HCEC 1CT (cell line): ENCODE measurements around the gene ASB2.

ENCODE experiments used
- DNase-seq: peaks from one replicate; pipeline ENCODE4 v3.0.0-alpha.2; 2017

Gene ASB2

DNA sequence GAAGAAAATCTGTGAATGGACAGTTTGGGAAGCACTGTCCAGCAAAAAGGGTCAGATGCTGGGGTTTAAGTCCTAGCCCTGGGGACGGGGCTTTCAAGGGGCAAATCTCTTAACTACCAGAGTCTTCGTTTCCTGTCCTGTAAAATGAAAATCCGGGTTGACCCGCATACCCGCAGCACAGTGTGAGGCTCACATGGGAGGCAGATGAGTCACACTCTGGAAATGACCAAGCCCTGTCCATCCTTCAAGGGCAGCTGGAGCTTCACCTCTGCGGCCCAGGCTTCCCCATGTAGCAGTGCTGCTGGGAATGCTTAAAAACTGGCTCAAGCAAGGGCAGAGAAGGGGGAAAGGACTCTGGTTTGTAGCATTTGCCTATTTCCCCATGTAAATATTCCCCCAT is 30.3 kb downstream of the ASB2 start:
- peak; percentile 79 for DNase-seq

DNA sequence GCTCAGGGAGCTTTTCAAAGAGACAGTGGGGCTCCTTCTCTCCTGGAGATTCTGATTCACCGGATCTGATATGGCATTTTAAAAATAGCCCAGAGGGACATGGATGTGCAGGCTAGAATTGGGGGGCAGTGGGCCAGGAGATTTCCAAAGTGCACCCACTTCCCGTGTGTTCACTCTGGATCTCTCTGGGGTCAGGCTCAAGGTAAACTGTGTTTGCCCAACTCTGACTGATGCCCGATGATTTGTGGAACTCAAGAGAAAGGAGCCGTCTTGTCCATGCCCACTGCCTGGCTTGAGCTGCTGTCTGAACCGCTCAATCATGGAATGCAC is 31.3 kb downstream of the ASB2 start:
- DNase-seq: no peak

DNA sequence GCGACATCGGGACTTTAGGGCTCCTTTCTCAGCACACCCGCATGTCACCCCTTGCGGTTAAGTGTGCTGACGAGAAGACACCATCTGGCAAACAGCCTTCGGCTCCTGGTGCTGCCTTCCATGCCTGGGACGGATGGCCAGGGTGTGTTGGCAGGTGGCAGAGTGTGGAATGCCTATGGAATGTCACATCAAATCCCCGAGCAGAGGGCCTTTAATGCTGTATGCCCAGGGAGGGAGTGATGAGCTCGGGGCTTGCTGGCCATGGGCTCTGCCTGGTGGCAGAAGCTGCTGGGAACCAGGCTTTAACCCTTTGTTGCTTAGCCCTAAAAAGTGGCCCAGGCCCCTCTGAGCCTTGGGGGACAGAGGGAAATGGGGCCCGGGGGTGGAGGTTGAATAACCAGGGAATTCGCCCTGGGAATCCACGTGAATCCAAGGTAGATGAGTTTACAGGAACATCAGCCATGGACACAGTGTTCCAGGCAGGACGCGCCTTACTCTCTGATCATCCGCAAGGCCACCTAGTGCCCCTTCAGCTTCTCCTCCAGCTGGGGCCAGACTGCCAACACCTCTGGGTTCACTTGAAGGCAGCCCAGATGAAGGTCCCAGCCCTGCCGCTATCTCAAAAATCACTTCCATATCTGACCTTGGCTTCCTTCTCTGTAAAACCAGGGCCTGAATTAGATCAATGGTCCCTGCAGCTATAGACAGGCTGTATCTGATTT is 31.9 kb downstream of the ASB2 start:
- no peak for DNase-seq

DNA sequence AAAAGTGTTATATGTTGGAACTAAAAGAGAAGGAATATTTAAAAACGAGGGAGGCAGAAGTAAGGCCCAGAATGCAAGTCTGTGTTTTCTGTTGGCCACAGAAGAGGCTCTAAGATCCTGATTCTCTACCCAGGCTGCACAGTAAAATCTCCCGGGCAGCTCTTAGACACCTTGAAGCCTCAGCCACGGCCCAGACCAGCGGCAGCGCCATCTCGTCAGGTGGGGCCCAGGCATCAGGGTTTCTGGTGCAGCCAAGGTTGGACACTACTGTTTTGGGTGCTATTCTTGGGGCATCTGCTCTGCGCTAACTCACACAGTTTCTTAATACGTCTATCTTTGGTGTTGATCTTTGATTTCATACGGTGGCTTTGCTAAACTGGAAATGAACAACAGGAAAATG is 32.4 kb downstream of the ASB2 start:
- DNase-seq: no peak

DNA sequence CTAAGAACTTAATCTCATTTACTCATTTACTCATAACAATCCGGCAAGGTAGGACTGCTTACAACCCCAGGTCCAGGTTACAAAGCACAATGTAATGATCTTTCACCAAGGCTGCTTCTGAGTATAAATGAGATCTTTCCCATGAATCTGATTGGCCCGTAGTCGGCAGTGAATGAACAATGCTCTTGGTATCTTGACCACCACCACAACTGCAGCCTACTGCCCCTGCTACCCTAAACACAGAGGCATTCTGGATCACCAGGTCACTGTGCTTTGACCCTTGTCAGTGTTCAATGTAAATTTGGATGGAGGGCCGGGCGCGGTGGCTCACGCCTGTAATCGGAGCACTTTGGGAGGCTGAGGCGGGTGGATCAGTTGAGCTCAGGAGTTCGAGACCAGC is 33.3 kb downstream of the ASB2 start:
- peak; percentile 48 for DNase-seq

DNA sequence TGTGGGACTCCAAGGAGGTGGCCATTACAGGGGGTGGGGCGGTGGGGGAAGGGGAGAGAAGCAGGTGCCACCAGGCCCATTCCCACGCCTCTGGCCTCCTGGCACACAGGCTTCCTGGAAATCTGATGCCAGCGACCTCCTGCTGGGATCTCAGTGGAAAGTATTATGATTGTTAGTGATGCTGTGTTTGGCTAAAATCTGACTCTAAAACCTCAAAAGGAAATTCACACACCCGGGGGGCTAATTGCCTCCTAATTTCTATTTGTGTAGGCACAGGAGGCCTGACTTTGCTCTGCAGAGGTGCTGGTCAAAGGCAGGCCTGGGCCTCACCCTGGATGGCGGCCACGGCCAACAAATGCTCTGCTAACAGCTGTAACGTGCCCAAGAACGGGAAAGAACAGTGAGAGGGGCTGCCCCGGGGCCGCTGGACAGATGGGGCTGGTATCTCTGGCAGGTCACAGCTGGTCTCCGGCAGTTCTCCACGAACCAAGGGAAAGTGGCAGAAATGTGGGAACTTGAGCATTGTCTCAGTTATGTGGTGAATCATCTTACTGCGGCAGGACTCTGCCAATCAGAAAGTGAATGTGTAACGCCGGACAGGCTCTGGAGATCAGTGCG is 35.0 kb downstream of the ASB2 start:
- peak; percentile 32 for DNase-seq

DNA sequence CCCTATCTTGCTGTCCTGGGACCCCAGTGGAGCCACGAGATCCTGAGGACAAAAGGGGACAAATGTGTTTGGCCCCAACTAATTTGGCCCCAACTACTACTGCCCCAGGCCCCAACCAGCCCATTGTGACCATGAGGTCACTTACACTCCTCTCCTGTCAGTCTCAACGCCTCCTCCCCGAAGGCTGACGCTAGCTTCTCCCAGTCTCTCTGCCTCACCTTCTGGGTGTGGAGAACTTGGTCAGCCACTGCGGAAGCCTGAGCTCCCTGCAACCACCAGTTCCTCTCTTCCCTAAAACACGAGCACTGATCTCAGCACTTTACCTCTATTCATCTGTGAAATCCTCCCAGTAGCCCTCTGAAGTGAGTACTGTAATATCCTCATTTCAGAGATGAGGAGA is 35.9 kb downstream of the ASB2 start:
- no peak for DNase-seq

DNA sequence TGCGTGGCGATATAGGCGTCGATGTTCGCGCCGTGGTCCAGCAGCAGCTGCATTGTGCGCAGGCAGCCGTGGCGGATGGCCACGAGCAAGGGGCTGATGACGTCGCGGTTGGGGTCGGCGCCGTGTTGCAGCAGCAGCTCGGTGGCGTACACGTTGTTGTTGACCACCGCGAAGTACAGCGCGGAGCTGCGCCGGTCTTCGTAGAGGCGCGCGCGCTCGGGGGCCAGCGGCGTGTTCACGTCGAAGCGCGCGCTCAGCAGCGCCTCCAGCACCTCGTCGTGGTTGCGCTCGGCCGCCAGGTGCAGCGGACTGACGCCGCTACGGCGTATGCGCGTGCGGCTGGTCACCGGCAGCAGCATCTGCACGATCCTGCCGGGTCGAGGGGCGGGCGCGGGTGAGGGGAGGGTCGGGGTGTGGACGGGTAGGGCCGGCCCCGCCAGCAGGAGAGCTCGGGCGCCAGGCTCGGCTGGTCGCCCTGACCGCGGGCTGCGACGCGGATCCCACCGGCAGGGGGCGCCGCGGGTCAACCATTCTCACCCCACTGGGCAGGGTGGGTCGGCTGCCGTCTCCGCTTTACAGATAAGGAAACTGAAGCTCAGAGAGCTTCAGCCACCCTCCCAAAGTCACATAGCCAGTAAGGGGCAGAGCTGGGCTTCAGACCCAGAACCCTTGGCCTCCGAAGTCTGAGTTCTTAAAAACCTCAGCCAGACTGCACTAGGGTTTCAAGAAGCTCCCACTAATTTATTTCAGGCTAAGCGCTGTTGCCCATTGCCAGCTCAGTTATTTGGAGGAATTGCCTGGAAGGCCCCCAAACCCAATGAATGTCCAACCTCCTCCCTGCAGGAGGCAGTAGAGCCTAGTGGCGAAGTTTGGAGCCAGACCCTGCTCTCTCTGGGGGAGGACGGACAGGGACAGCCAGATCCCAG is 36.8 kb downstream of the ASB2 start:
- DNase-seq: no peak

DNA sequence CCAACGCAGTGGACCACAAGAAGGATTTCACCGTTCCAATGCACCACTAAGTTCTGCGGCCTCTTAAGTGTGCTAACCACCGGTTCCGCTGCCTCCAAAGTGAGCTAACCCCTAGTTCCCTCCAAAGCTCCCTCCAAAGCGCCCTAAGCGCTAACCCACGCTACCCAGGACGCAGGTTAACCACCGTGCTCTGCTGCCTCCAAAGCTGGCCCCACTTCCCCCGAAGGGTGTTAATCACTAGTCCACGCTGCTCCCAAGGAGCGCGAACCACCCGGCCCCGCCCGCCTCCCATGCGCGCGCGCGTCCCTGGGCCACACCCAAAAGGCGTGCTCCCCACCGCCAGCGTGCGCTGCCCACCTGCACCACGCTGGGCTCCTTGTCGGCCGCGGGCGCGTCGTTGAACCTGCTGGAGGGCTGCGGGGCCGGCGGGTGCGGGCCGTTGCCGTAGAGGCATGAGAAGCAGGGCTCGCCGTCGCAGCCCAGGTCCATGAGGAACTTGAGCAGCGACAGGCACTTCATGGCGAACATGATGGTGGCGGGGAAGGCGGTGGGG is 37.5 kb downstream of the ASB2 start:
- DNase-seq: no peak

DNA sequence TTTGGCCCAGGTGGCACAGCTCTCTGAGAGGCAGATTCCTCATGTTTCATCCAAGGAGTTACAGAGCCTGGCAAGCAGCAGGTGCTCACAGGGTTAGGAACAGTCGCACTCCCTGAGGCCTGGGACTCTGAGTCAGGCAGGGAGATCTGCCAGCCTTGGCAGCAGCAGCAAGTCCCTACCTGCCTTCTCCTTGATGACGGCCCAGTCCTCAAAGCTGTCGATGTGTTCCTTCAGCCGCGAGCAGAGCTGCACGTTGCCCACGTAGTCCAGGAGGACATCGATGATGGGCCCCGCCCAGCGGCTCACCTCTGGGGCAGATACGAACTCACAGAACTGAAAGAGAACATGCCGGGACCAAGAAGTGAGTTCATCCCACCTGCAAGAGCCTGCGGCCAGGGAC is 38.9 kb downstream of the ASB2 start:
- no peak for DNase-seq

DNA sequence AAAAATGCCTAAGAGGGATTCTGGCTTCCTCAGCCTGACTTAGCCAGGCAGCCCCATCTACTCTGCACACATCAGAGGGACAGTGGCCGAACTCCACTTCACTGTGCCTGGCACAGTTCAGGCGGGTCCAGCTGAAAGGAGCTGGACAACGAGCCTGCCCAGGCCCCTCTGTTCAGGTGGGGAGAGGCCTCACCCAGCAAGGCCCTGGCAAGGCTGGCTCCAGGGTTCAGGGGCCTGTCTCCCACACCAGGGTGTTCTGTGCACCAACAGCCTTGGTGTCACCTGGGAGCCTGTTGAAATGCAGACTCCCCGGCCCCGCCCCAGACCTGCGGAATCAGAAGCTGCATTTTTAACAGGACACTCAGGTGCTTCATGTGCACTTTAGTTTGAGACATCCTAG is 39.4 kb downstream of the ASB2 start:
- DNase-seq: no peak

DNA sequence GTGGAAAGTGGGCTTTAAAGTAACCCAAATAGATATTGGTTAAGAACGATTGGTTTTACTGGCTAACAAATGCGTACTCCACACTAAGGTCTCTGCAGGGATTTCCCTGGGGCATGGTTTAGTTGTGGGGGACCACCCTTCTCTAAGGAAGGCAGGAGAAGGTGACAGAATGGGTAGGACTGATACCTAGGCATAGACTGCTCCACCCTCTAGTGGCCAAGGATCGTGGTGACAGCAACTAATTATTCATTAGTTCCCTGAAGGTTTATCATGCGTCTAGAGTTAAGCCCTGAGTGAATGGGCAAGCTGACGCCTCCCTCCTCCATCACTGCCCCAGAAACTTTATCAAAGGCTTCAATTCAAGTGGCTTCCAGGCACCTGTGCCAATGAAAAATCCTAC is 40.1 kb downstream of the ASB2 start:
- no peak for DNase-seq

DNA sequence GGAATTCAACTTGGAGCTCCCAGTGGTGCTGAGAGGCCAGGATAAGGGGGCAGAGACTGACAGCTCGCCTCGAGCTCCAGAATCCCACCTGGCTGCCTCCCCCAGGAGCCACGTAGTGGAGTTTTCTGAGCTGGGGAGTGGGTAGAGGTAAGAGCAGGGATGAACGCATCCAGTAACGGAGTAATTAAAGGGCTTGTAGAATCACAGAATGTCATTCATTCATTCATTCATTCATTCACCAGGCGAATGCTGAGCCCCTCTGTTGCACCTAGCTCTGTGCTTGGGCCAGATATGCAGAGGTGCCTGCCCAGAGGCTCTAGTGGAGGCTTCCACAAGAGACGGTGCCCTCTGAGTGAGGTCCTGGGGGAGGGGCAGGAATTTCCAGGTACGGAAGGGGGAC is 41.2 kb downstream of the ASB2 start:
- DNase-seq: no peak

DNA sequence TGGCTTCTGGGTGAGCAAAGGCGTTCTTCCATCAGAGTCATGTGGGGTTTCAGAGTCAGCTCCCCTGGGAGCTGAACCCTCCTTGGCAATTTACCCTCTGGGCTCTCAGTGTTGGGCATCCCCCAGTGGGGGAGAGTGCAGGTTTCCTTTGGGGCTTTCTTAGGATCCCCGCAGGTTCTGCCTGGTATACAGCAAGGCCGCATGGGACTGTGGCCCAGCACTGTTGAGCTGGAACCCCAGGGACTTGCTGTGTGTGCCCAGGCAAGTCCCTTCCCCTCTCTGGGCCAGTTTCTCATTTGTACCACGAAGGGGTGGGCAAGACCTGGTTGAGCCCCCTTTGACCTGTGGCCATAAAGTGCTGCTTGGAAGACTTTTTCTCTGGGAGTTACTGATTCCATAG is 43.7 kb downstream of the ASB2 start:
- no peak for DNase-seq

DNA sequence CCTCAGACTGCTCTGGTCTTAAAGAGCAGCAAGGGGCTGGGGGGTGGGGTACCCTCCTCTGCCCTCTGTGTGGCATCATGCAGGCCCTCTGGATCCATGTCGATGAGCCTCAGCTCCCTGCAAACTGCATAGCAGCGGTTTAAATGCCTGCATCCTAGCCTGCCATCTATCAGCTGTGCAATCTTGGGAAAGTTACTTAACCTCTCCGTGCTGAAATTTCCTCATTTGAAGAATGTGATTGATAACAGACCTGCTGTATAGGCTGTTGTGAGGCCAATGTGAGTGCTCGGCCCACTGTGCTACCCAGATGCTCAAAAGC is 45.4 kb downstream of the ASB2 start:
- no peak for DNase-seq

DNA sequence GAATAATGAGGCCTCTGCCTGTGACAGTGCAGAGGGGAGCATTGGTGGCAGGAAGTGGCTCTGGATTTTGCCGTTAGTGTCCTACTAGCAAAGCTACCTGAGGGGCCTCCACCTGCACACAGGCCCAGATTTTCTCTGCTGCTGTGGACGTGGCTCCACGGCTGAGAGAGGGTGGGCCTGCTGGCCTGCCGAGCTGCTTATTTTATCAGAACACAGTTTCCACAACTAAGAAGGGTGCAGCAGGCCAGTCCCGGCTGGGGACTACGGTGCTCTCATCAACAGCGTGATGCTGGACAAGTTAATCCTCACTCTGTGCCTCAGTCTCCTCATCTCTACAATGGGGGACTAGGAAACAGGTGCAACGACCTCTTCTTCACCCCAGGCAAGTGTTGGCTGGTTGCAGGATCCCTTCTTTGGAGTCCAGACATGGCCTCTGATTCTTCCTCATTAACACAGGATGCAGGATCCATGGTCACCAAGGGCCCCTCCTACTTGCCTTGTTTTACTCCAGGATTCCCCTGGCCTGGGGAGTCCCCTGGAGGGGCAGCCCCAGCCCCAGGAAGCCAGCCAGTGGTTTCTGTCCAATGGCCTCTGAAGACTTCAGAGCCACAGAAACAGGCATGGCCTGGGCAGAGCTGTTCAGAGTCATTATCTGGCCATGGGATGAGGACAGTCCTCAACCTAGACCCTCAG is 45.9 kb downstream of the ASB2 start:
- DNase-seq: no peak

DNA sequence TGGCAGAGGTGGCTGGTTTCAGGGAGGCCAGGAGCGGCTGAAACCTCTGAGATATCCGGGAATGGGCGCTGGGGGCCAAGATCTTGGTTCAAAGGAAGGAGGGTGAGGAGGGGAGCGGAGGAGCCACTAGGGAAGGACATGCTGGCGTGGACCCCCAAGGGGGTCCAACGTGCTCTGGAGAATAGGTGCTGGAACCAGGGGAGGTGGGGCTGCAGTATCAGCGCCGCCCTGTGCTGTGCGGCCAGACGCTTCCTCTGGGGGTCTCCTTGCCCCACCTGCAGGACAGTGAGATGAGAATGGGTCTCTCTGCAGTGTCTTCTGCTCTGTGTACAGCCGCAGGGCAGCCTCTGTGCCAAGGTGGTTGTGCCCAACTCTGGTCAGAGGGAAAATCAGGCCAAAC is 46.7 kb downstream of the ASB2 start:
- no peak for DNase-seq

DNA sequence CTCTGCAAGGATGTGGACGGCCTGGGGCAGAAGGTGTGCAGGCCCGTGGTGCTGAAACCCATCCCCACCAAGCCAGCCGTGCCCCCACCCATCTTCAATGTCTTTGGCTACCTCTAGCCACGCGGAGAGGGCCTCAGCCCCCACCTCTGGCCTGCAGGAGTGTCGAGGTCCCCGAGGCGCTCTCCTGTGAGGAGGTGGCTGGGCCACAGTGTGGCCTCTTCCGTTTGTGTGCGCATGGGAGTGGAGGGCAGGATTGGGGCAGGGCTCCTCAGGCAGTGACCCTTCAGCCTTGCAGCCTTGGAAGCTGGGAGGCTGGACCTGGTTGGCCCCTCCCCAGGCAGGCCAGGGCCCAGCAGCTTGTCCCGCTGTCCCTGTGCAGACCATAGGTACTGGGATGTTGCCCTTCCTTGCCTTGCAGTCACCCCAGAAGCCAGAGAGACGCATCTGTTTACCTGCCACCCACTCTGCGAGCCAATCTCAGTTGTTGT is 47.3 kb downstream of the ASB2 start:
- DNase-seq: no peak

DNA sequence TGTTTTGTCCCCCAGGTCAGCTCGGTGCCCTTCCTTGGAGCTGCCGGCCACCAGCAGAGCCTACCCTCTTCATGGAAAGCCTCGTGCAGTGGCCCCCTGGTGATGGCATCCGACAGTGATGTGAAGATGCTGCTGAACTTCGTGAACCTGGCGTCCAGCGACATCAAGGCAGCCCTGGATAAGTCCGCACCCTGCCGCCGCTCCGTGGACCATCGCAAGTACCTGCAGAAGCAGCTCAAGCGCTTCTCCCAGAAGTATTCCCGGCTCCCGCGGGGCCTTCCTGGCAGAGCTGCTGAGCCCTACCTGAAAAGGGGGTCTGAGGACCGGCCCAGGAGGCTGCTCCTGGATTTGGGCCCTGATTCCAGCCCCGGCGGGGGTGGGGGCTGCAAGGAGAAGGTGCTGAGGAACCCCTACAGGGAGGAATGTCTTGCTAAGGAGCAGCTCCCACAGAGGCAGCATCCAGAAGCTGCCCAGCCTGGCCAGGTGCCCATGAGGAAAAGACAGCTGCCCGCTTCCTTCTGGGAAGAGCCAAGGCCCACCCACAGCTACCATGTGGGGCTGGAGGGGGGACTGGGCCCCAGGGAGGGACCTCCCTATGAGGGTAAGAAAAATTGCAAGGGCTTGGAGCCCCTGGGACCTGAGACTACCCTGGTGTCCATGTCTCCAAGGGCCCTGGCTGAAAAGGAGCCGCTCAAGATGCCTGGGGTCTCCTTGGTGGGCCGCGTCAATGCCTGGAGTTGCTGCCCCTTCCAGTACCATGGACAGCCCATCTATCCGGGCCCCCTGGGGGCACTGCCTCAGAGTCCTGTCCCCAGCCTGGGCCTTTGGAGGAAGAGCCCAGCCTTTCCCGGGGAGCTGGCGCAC is 48.0 kb downstream of the ASB2 start:
- no peak for DNase-seq

DNA sequence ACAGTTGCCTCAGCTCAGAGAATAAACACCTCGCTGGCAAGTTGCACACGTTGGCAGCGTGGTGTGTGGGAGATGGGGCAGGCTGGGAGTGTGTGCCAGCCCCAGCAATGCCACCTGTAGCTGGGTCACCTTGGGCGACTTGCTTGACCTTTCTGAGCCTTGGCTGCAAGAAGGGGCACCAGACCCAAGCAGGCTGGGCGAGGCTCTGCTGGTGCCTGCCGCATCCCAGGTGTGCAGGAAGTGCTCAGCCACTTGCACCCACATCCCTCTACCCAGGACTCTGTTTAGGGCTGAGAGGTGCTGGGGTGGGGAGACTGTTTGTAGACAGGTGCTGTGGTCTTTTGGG is 48.6 kb downstream of the ASB2 start:
- DNase-seq: no peak

DNA sequence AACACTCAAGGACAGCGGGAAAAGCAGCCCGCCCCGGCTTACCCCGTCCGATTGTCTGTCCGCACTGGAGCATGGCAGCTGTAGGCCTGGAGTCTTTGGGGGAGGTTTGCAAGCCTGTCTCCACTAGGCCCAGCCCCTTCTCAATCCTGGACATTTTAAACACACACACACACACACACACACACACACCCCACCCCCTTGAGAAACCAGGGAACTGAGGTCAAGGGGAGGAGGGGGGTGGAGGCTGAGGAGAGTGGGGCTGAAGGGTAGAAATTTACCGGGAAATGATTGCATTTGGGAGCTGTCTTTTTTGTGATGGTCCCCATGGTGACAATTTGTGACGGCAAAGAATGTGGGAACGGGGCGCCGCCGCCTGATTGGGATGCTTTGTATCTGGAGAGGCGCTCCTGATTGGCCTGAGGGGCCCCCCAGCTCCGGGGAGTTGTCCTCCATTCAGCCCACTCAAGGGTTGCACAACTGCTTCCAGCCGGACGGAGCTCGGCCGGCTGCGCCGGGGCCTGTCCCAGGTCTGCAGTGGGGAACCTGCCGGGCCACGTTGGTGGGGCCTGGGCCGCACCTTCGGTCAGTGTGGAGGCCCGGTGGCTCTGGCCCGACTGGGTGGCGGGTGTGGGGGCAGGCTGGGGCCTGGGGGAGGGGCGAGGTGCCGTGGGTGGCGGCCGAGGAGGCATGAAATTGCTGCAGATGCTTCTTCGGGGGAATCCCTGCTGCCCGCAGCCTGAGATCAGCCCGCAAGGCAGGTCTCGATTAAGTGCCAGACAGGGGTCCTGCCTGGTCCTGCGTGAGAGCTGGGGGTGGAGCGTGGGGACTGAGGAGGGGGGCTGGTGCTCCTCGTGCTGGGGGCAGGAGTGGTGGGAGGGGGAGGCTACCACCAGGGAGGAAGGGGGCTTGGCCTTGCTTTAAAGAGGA is 49.2 kb downstream of the ASB2 start, which contains the start of gene FAM181A:
TSS of gene FAM181A (plus strand) at position 472 of the 927 bp plus-strand sequence. CDS start 942 bp downstream, outside the sequence.
- no peak for DNase-seq
